Lower lobe of right lung (tissue), 2 donors: ENCODE results near the gene FOXP1. TPM values are rescaled to one million over a fixed set of nuclear protein-coding genes. Genes with fewer than 3 reads are reported as not detected.
A peak's percentile ranks its signal among the peaks of the same experiment; 100 is the strongest.

Experiments
- ATAC-seq, 2 donors: fragments of 200-7000 bp; cut with Tn5 transposase; one replicate each; pipeline ENCODE4 v1.9.1; 2020 to 2022; ENCODE audit warnings: mild to moderate bottlenecking in 2 of 2, moderate library complexity in 2 of 2
- DNase-seq: peaks from one replicate; pipeline ENCODE4 v3.0.0-alpha.2; 2020
- H3K27ac ChIP-seq: fragments of 200-600 bp; one replicate; pipeline ENCODE4 v1.8.0; 2022
- H3K27me3 ChIP-seq: fragments of 200-600 bp; one replicate; pipeline ENCODE4 v1.8.0; 2022; ENCODE audit warnings: low read depth
- H3K36me3 ChIP-seq: fragments of 200-600 bp; one replicate; pipeline ENCODE4 v1.8.0; 2022; ENCODE audit warnings: mild to moderate bottlenecking
- H3K4me1 ChIP-seq: fragments of 200-600 bp; one replicate; pipeline ENCODE4 v1.8.0; 2022
- H3K4me3 ChIP-seq: fragments of 200-600 bp; one replicate; pipeline ENCODE4 v1.8.0; 2022; ENCODE audit warnings: mild to moderate bottlenecking
- H3K9me3 ChIP-seq: fragments of 200-600 bp; one replicate; pipeline ENCODE4 v1.8.0; 2022
- CTCF ChIP-seq: fragments of 200-600 bp; IDR thresholded peaks from one replicate; pipeline ENCODE4 v1.8.0; 2022; ENCODE audit warnings: antibody characterized with exemption, mild to moderate bottlenecking
- intact Hi-C: fragments of 100-400 bp; cut with DNase I; formaldehyde crosslinking; loops from one replicate; pipeline ENCODE4 v1.11.0; 2022
- total RNA-seq: library from RNA; stranded (reverse); fragmentation: NEBNext Ultra II Directional; extraction: Animal tissue kit (Norgen Biotek cat#: 25700); gene quantifications from one replicate; pipeline ENCODE4 v1.2.1, GENCODE V29; 2021
- donor health status: DM: no; HTN: yes; CAD: no; lungs with severe emphysema.

Gene FOXP1
- total RNA-seq, 1 donor from 2014 or later = 138 TPM

- no peak for DNase-seq
- ATAC-seq = no peak
- TF ChIP-seq CTCF = no peak
- Histone ChIP-seq H3K36me3 (no peaks in the 10 kb centered on the region), H3K4me1 (peaks cover under 1% of the 10 kb centered on the region), H3K4me3 (no peak overlapping the region), H3K9me3 (no peaks in the 10 kb centered on the region), H3K27ac (no peak overlapping the region), H3K27me3 (no peaks in the 10 kb centered on the region)
- intact Hi-C loops = no loop called here
These were observed 77.7 kb downstream of the FOXP1 start for GRCh38 chr3:71505767-71506350.

- H3K4me3 ChIP-seq = no peak overlapping the region
- intact Hi-C loops = no loop called here
- no peak for TF ChIP-seq CTCF
- DNase-seq (no peak), ATAC-seq (peak in 1 of 2 donors; percentile 39)
- H3K9me3 ChIP-seq = no peaks in the 10 kb centered on the region
- H3K27ac ChIP-seq = no peak overlapping the region
- no peaks in the 10 kb centered on the region for H3K27me3 ChIP-seq
- H3K4me1 ChIP-seq = no peaks in the 10 kb centered on the region
- H3K36me3 ChIP-seq = no peaks in the 10 kb centered on the region
These were observed 79.1 kb downstream of the FOXP1 start for GRCh38 chr3:71504250-71505036.

DNA sequence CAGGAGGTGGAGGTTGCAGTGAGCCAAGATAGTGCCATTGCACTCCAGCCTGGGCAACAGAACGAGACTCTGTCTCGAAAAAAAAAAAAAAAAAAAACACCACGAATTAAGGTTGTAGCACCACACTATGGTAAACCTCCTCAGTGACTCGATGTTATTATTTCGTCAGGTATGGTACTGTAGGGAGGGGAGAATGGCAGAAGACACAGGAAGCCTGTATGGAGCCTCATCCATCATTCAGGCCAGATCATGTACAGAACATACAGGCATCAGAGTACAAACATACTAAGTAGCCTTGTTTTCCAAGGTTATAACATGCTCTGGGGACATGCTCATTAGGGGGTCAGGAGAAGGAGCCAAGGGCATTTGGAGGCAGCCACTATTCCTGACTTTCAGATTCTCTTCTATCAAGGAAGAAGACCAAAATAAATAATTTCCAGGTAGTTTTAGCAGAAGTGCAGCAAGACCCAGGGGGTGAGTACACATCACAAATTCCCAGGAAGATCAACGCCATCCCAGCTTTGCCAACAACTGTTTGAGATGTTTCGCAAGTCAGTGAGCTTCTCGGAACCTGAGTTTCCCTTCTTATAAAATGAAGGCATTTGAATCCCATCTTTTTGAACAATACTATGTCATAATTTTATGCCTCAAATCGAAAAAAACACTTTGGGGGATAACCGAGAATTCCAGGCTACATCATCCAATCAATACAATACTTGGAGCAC is 79.8 kb downstream of the FOXP1 start:
- TF ChIP-seq CTCF = no peak
- no peak overlapping the region for H3K27ac ChIP-seq
- intact Hi-C loops = no loop called here

GRCh38 chr3:71502066-71502625 is 81.4 kb downstream of the FOXP1 start:
- Histone ChIP-seq H3K36me3 (no peaks in the 10 kb centered on the region), H3K4me1 (peaks cover 15% of the 10 kb centered on the region), H3K9me3 (no peaks in the 10 kb centered on the region), H3K27ac (no peak overlapping the region), H3K4me3 (no peak overlapping the region), H3K27me3 (no peaks in the 10 kb centered on the region)
- ATAC-seq (no peak), DNase-seq (no peak)
- no peak for TF ChIP-seq CTCF
- intact Hi-C loops = no loop called here

More for the DNA sequence above, 79.8 kb downstream of the FOXP1 start:
- Histone ChIP-seq H3K27me3 (no peaks in the 10 kb centered on the region), H3K36me3 (no peaks in the 10 kb centered on the region), H3K4me1 (no peaks in the 10 kb centered on the region), H3K4me3 (no peak overlapping the region), H3K9me3 (no peaks in the 10 kb centered on the region)
- DNase-seq (no peak), ATAC-seq (no peak)

DNA sequence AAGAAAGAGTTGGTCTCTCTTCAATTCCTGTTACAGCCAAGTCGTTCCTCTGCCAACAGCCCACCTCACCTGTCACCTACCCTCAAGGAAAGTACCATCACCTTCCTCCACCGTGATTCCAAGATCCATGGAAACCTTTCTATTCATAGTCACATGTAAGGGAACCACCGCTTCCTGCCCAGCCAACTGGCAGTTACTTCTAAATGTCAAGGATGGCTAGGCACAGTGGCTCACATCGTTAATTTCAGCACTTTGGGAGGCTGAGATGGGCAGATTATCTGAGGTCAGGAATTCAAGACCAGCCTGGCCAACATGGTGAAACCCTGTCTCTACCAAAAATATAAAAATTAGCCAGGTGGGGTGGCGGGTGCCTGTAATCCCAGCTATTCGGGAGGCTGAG is 82.8 kb downstream of the FOXP1 start:
- ATAC-seq (no peak), DNase-seq (no peak)
- Histone ChIP-seq H3K4me3 (no peak overlapping the region), H3K4me1 (peaks cover 26% of the 10 kb centered on the region), H3K9me3 (no peaks in the 10 kb centered on the region), H3K27me3 (no peaks in the 10 kb centered on the region), H3K27ac (no peak overlapping the region), H3K36me3 (no peaks in the 10 kb centered on the region)
- intact Hi-C loops = no loop called here
- no peak for TF ChIP-seq CTCF
